SU-DHL-6 (cell line): ENCODE results near the gene VENTX.

Experiments
- H2AFZ ChIP-seq: fragments of 200-600 bp; sonication (generic); 2 replicates; pipeline ENCODE4 v1.6.1; 2014; ENCODE audit warnings: low read depth, mild to moderate bottlenecking, moderate library complexity, mixed read lengths, antibody characterized with exemption, low read length; ENCODE audit not compliant: severe bottlenecking
- H3F3A ChIP-seq: fragments of 200-600 bp; shearing (Covaris generic); 2 replicates; pipeline ENCODE4 v1.6.0; 2016; ENCODE audit warnings: antibody characterized with exemption, mild to moderate bottlenecking; ENCODE audit not compliant: insufficient read depth
- H3K27ac ChIP-seq: fragments of 200-600 bp; sonication (generic); 2 replicates; pipeline ENCODE4 v1.5.1; 2016; ENCODE audit warnings: low read depth, mild to moderate bottlenecking, low read length, moderate library complexity, mixed read lengths
- H3K27me3 ChIP-seq: fragments of 200-600 bp; sonication (generic), shearing (Covaris generic); 2 replicates; pipeline ENCODE4 v1.6.0; 2014; ENCODE audit warnings: mild to moderate bottlenecking, low read length
- H3K36me3 ChIP-seq: fragments of 200-600 bp; sonication (generic); 2 replicates; pipeline ENCODE4 v1.6.1; 2014; ENCODE audit warnings: mild to moderate bottlenecking, low read length, mixed read lengths
- H3K4me2 ChIP-seq: fragments of 300-600, 200-600 bp; shearing (Covaris generic), sonication (generic); 2 replicates; pipeline ENCODE4 v1.6.0; 2014; ENCODE audit warnings: low read length, low read depth, mild to moderate bottlenecking; ENCODE audit not compliant: poor library complexity, severe bottlenecking
- H3K4me3 ChIP-seq: fragments of 200-600 bp; sonication (generic); 2 replicates; pipeline ENCODE4 v1.5.1; 2014; ENCODE audit warnings: antibody characterized with exemption, low read length, mild to moderate bottlenecking, mixed read lengths; ENCODE audit not compliant: insufficient read depth, poor library complexity, severe bottlenecking
- H3K79me2 ChIP-seq: fragments of 200-600 bp; sonication (generic); 2 replicates; pipeline ENCODE4 v1.6.1; 2014; ENCODE audit warnings: mild to moderate bottlenecking, low read length, moderate library complexity; ENCODE audit not compliant: insufficient read depth
- H3K9ac ChIP-seq: fragments of 200-600 bp; sonication (generic); 2 replicates; pipeline ENCODE4 v1.7.0; 2014; ENCODE audit warnings: mild to moderate bottlenecking, low read length
- H3K9me2 ChIP-seq: fragments of 200-600 bp; sonication (generic); replicated peaks from 2 replicates; pipeline ENCODE4 v1.6.1; 2014; ENCODE audit warnings: low read length; ENCODE audit not compliant: insufficient read depth
- H3K9me3 ChIP-seq: fragments of 200-600 bp; sonication (generic); 2 replicates; pipeline ENCODE4 v1.6.1; 2014; ENCODE audit warnings: low read length, mixed read lengths; ENCODE audit not compliant: insufficient read depth
- H4K20me1 ChIP-seq: fragments of 200-600 bp; sonication (generic); 2 replicates; pipeline ENCODE4 v1.6.1; 2014; ENCODE audit warnings: low read depth, mild to moderate bottlenecking, antibody characterized with exemption, low read length, moderate library complexity, mixed read lengths
- EZH2phosphoT487 ChIP-seq: fragments of 200-600 bp; sonication (generic), shearing (Covaris generic); conservative IDR thresholded peaks from 2 replicates; pipeline ENCODE4 v1.6.1; 2018; ENCODE audit warnings: mild to moderate bottlenecking, antibody characterized with exemption, low read length, moderate library complexity, mixed read lengths
- TF ChIP-seq, protein P1 (sequence below): fragments of 200-600 bp; sonication (generic); IDR thresholded peaks from one replicate; pipeline ENCODE4 v1.5.1; 2017; ENCODE audit warnings: antibody characterized with exemption, mild to moderate bottlenecking, low read length, moderate library complexity; ENCODE audit not compliant: insufficient read depth, poor library complexity, severe bottlenecking

The VENTX gene, protein sequence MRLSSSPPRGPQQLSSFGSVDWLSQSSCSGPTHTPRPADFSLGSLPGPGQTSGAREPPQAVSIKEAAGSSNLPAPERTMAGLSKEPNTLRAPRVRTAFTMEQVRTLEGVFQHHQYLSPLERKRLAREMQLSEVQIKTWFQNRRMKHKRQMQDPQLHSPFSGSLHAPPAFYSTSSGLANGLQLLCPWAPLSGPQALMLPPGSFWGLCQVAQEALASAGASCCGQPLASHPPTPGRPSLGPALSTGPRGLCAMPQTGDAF

DNA sequence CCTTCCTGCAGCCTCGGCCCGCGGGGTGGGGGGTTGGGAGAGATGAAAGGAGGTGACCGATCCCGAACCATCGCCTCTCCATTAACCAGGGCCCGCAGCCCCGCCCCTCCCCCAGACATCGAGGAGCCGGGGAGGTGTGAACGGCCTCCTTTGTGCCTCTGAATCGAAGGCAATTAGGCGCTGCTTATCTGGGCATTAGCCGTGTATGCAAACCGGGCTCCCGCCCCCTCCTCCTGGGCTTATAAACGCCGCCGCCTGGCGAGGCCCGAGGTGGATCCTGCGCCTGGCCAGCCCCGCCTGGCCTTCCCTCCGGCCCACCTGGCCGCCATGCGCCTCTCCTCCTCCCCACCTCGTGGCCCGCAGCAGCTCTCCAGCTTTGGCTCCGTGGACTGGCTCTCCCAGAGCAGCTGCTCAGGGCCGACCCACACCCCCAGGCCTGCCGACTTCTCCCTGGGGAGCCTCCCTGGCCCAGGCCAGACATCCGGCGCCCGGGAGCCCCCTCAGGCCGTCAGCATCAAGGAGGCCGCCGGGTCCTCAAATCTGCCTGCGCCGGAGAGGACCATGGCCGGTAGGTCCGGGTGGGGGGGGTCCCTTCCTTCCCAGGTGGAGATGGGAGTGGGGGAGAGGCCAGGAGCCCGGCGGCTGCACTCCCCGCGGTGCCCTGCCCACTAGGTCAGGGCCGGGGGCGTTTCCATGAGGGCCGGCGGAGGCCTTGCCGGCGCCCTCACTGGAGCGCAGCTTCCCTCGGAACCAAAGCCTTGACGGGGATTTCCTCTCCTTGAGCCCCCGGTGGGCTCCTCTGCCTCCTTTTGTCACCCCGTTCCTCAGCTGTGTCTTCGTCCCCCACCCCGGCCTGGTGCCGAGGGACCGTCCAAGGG is at the start of gene VENTX:
Gene VENTX (plus strand): TSS at position 268 of the 878 bp plus-strand sequence. CDS start 60 bp downstream, at position 328.
- no peak within 1 kb of the TSS for H3K4me3 ChIP-seq
- no peak within 1 kb of the TSS for H3K4me2 ChIP-seq
- H3K27me3 ChIP-seq = no peaks in the 10 kb centered on the region

DNA sequence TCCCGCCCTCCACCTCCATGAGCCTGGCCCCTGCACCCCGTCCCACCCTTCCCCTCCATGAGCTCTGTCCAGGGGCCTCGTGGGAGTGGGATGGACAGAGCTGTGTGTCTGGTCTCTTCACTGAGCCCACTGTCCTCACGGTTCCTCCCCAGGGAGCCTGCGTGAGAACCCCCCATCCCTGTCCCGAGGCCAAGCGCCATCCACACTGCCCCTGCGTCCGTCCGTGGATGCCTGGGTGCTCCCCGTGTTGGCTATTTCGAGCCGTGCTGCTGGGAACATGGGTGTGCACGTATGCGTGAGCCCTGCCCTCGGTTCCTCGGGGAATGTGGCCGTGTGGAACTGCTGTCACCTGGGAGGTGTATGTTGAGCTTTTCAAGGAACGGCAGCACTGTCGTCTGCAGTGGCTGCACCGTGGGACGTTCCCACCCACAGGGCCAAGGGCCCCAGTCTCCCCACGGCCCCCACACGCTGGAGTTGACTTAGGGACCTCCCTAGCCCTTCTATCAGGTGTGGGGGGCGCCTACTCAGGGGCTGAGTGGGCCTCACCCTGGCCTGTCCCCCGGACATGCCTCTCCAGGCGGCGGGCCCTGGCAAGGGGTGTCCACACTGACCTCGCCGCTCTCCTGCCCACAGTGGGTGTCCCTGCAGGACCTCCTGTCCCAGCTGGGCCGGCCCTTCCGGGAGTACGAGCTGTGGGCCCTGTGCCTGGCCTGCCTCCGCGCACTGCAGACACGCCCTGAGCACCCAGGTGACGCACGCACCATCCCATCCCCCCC is 49.6 kb upstream of the VENTX start:
- no peaks in the 10 kb centered on the region for H3K9me3 ChIP-seq
- no peaks in the 10 kb centered on the region for H4K20me1 ChIP-seq
- no peak for TF ChIP-seq EZH2phosphoT487
- TF ChIP-seq, protein P1, sequence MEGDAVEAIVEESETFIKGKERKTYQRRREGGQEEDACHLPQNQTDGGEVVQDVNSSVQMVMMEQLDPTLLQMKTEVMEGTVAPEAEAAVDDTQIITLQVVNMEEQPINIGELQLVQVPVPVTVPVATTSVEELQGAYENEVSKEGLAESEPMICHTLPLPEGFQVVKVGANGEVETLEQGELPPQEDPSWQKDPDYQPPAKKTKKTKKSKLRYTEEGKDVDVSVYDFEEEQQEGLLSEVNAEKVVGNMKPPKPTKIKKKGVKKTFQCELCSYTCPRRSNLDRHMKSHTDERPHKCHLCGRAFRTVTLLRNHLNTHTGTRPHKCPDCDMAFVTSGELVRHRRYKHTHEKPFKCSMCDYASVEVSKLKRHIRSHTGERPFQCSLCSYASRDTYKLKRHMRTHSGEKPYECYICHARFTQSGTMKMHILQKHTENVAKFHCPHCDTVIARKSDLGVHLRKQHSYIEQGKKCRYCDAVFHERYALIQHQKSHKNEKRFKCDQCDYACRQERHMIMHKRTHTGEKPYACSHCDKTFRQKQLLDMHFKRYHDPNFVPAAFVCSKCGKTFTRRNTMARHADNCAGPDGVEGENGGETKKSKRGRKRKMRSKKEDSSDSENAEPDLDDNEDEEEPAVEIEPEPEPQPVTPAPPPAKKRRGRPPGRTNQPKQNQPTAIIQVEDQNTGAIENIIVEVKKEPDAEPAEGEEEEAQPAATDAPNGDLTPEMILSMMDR = no peak
- no peaks in the 10 kb centered on the region for H3K36me3 ChIP-seq
- H3K9ac ChIP-seq = no peak overlapping the region
- H3K4me3 ChIP-seq = no peak overlapping the region
- H3K27me3 ChIP-seq = no peaks in the 10 kb centered on the region
- H3K27ac ChIP-seq = no peak overlapping the region
- no peak overlapping the region for H2AFZ ChIP-seq
- no peaks in the 10 kb centered on the region for H3K9me2 ChIP-seq
- H3K79me2 ChIP-seq = no peaks in the 10 kb centered on the region
- no peak overlapping the region for H3K4me2 ChIP-seq
- H3F3A ChIP-seq = no peaks in the 10 kb centered on the region

More for the DNA sequence above, at the start of gene VENTX:
- Histone ChIP-seq H3K9me2 (no peaks in the 10 kb centered on the region), H3K27ac (no peak within 1 kb of the TSS), H3F3A (no peaks in the 10 kb centered on the region), H3K36me3 (no peaks in the 10 kb centered on the region), H2AFZ (no peak within 1 kb of the TSS), H4K20me1 (no peaks in the 10 kb centered on the region), H3K9ac (no peak within 1 kb of the TSS), H3K79me2 (no peaks in the 10 kb centered on the region), H3K9me3 (no peaks in the 10 kb centered on the region)
- TF ChIP-seq, protein P1 = no peak
- TF ChIP-seq EZH2phosphoT487 = no peak

DNA sequence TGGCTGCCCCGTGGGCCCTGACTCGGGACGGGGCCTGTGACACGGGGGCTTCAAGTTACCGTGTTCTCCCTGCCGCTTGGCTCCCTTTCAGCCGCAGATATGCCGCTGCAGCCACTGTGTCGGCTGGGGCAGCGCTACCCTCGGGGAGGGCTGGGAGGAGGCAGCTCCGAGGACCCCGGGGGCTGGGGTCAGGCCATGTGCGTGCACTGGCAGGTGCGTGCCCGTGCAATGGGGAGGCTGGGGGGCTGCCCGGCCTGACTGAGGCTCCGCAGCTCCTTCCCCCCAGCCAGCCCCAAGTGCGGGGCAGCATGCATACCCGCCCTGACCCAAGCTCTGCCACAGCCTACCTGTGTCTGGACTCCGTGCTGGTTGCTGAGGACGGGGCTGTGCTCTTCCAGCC is 48.4 kb upstream of the VENTX start:
- Histone ChIP-seq H2AFZ (no peak overlapping the region), H3K4me2 (no peak overlapping the region), H3K27me3 (no peaks in the 10 kb centered on the region), H4K20me1 (no peaks in the 10 kb centered on the region), H3K9me3 (no peaks in the 10 kb centered on the region), H3K36me3 (no peaks in the 10 kb centered on the region), H3K4me3 (no peak overlapping the region), H3K9me2 (no peaks in the 10 kb centered on the region), H3K9ac (no peak overlapping the region), H3K79me2 (no peaks in the 10 kb centered on the region), H3K27ac (no peak overlapping the region), H3F3A (no peaks in the 10 kb centered on the region)
- TF ChIP-seq, protein P1 = no peak
- no peak for TF ChIP-seq EZH2phosphoT487
